ENCODE data around the gene HESX1. TPM values are rescaled to one million over a fixed set of nuclear protein-coding genes. Genes with fewer than 3 reads are reported as not detected.

Gene HESX1
- total and polyA plus RNA-seq, 9 of the 15 experiments (the other 6 are each of a cell fraction or from before 2014, with no cell fraction given) = 0.16 to 1.2 (median 0.76) TPM

DNA sequence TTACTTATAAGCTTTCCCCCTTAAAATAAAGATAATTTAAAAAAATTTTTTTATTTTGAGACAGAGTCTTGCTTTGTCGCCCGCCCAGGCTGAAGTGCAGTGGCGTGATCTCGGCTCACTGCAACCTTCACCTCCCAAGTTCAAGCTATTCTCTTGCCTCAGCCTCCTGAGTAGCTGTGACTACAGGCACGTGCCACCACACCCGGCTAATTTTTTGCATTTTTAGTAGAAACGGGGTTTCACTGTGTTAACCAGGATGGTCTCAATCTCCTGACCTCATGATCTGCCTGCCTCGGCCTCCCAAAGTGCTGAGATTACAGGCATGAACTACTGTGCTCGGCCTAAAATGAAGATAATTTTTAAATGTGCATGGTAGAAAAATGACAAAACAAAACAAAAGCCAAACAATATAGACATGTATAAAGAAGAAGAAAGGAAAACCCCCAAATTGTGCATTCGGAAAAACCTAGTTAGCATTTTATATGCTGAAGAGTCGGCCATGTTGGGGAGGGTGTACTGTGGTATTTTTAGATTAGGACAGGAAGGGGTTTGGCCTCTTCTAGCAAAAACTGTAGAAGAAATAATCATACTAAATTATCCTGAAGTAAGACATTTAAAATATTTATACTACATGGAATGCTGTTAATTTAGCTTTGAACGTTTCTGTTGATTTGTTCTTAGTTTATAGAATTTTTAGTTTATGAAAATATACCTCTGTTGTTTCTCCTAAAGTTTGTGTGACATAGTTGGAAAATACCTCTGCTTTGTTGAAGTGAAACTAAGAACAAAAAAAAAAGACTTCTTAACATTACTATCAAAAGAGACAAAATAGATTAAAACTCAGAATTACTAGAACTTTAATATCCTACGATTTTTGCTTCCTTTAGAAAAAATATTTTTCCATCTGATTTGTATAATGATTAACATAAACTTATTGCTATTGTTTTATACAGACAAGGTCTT is 35.1 kb upstream of the HESX1 start:
- Histone ChIP-seq H3K4me2 (ENCODE audit: insufficient read depth, low read length) (no peak overlapping the region), H3K9me1 (ENCODE audit: control insufficient read depth, insufficient read depth, low read length) (no peaks in the 10 kb centered on the region), H3K9me3 (replicated peaks; ENCODE audit: control insufficient read depth, insufficient read depth, low read depth, low read length) (no peaks in the 10 kb centered on the region; the same call in 1 of the 2 replicates), H3K9ac (ENCODE audit: insufficient read depth in 1 of 2, low read depth in 2 of 2, low read length in 2 of 2) (no peak overlapping the region), H3K27ac (ENCODE audit: extremely low read depth, low read depth, low read length) (no peak overlapping the region), H3K36me3 (ENCODE audit: control insufficient read depth, insufficient read depth, low read length) (peaks cover 8% of the 10 kb centered on the region; the same call in 2 of the 3 replicates), H3K4me1 (replicated peaks in 1 of 2; ENCODE audit: control insufficient read depth in 2 of 2, insufficient read depth in 2 of 2, low read length in 2 of 2) (no peaks in the 10 kb centered on the region), H4K20me1 (replicated peaks; ENCODE audit: control insufficient read depth, insufficient read depth, low read length) (0 out of 2 replicates have a peak, but pooled peaks cover 4% of the 10 kb centered on the region), H2AFZ (ENCODE audit: low read depth, low read length) (no peak overlapping the region), H3K4me3 (no peak overlapping the region), H3K79me2 (ENCODE audit: control insufficient read depth, insufficient read depth, low read length) (peaks cover 2% of the 10 kb centered on the region; the same call in 1 of the 3 replicates), H3K27me3 (ENCODE audit: control insufficient read depth in 2 of 2, insufficient read depth in 2 of 2, low read length in 2 of 2) (no peaks in the 10 kb centered on the region)
- POLR2A ChIA-PET = interaction anchor here (1.0 to 1.5 kb wide), 2 partner anchors 12 to 38 kb away, joined by 3 read pairs; no protein-coding TSS in a partner anchor
- in situ Hi-C loops (cut with MboI) = no loop called here
- peak in 1 of 3 experiments; percentile 49 for TF ChIP-seq YY1 (IDR thresholded peaks at IDR 0.05; ENCODE audit: borderline replicate concordance in 1 of 3, control insufficient read depth in 1 of 3, extremely low read depth in 1 of 3, insufficient read depth in 3 of 3, insufficient read length in 1 of 3, insufficient replicate concordance in 2 of 3, low read depth in 1 of 3, low read length in 2 of 3)
- no peak for TF ChIP-seq IRF2 (CRISPR knock-in tag; IDR thresholded peaks at IDR 0.05)
- WGBS (ENCODE audit: insufficient coverage, low coverage, missing lambda C conversion rate) = 75% methylated on average over 12 of the region's 13 CpGs
- no TSS peak for BruUV-seq (replicated peaks)
- no peak for DNase-seq (ENCODE audit: extremely low read depth in 1 of 4, low spot score in 3 of 4)
- no peak for ATAC-seq
- no peak for FAIRE-seq
- intact Hi-C loops (cut with micrococcal nuclease) = no loop called here
- CTCF ChIA-PET (ENCODE audit: low intra/inter-chr PET ratio) = no interaction called here
